GM21576 (cell line): Measurements from ENCODE around the gene KRT34.

Experiments
- ATAC-seq: cut with Tn5 transposase; IDR thresholded peaks from one replicate; pipeline ENCODE4 v1.9.1; 2021; ENCODE audit warnings: mild to moderate bottlenecking, moderate library complexity; ENCODE audit not compliant: unreplicated experiment

KRT34 gene

DNA sequence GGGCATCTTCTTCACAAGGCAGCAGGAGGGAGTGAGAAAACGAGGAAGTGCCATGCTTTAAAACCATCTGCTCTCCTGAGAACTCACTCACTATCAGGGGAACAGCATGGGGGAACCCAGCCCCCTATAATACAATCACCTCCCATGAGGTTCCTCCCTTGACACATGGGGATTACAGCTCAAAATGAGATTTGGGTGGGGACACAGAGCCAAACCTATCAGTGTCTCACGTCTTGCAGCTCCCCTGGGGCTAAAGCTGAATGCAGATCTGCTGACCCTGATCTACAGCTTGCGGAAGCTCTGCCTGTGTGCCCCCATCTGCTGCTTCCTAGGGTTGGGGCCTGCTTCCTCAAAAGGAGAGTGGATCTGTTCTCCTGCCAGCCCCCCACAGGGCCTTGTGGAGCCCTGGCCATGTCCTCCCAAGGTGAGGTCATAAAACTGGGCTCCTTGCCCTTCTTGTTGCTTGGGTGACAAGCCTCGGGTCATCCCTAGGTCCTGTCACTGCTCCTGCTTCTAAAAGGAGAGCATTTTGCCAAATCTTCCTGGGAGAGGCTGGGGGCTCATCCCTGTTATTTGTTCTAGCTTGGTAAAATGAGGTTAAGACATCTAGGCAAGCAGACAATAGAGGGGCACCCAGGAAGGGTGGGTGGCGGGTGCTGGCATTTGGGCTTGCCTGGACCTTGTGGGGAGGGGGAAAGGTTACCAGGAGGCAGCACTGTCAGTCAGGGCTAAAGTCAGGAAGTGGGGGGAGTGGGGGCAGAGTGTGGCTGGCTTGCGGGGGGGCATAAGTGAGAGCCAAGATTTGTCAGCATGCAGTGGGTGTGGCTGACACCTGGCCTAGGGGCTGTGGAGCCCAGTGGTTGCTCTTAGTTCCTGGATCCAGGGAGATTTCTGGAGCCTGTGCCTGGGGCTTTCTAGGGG lies 47.5 kb downstream of the KRT34 start:
- no peak for ATAC-seq

DNA sequence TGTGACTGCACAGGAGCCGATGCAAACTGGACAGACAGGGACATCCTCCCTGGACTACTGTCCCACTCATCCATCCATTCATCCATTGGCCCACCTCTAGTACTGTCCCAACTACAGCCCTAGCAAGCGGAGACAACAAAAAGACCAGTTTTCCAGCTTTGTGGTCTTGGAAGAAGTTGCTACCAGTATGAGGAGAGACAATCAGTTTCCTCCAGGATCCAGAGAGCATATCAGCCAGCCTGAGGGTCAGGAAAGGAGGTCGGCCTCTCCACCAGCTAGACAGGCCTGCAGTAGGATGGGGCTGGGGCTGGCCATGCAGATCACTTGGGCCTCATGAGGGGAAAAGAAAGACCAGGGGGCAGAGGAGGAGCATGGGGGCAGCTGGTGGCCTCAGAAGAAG lies 48.3 kb downstream of the KRT34 start:
- no peak for ATAC-seq

DNA sequence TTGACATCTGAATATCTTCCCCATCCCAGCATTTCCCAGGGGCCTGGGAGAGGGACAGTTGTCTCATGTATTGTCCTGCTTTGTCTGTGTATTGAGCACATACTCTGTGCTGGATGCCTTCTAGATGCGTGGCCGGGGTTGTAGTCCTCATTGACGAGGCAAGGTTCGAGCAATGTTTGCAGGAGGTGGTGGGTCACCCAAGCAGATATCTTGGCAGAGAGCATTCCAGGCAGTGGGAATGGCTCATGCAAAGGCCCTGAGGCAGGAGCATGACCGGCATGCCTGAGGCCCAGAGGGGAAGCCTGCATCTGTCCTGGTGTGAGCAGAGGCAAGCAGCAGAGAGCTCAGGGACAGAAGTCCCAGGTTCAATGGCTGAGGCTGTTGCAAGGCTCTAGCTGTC lies 49.0 kb downstream of the KRT34 start:
- no peak for ATAC-seq

DNA sequence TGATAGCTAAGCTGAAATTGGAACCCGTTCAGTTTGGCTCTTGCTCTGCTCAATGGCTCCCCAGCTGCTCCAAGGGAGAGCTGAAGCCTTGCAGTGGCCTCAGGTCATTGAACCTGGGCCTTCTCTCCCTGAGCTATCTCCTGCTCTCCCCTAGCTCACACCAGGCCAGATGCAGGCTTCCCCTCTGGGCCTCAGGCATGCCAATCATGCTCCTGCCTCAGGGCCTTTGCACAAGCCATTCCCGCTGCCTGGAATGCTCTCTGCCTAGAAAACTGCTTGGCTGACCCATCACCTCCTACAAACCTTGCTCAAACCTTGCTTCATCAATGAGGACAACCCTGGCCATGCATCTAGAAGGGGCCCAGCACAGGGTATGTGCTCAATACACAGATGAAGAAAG lies 49.9 kb downstream of the KRT34 start:
- ATAC-seq, result no peak

DNA sequence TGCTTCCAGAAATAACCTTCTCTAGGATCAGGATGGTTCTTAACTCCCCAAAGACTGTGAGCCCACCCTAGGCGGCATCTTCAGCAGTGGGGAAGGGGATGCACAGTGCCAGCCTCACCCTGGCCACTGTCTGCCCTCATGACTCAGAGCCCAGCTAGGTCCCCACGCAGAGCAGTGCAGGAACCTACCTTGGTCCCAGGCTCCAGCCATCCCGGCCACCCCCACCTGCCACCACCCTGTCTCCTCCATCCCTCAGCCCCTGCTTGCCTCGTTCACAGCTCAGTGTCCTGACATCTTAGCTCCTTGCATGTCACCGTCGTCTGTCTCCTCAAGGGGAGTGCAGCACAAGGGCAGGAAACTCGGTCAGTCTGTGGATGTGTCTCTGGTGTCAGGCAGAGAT lies 50.5 kb downstream of the KRT34 start:
- no peak for ATAC-seq

DNA sequence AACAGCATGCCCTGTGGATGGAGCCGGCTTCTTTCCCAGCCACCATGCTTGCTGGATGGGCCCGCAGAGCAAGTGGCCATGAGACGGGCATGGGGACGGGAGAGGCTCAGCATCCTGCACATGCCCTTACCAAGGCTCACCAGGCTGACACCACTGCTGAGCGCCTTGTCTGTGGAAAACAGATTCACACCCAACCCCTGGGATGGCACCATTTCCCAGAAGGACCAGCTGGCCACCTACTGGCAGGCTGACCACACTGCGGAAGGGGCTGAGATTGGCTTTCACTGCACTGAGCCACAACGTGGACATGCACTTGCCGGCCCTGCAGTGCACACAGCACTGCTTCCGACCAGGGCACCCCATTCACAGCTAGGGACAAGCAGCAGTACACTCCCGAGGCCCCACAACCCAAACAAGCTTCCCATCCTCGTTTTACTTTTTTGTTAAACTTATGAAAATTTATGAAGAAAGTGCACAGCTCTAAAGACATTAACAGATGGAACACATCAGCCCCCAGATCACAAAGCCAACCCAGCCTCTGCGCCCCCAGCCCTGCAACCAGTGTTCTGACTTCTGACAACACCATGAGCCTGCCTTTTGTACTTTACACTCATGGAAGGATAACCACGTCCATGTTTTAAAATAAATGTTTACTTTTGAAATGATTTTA lies 52.7 kb downstream of the KRT34 start:
- no peak for ATAC-seq

DNA sequence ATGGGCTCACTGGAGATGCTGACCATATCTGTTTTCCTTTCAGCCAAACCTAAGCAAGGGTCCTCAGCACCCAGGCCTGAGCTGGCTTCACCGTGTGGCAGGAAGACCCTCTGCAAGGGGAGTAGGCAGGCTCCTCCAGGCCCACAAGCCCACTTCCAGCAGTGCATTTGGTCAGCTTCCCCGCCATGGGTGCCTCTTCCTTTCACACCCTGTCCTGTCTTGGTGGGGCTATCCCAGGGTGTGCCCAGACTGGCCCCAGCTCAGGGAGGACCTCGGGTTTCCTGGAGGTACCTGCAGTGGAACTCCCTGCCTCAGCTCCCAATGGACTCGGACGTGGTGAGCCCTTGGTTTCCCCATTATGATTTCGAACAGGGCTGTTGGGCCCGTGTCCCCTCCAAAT lies 53.9 kb downstream of the KRT34 start:
- no peak for ATAC-seq
